GM21423 (cell line): ENCODE data around the gene CAMK2A.

ENCODE experiments used
- ATAC-seq: cut with Tn5 transposase; IDR thresholded peaks from one replicate; pipeline ENCODE4 v1.9.1; 2021; ENCODE audit warnings: mild to moderate bottlenecking, moderate library complexity; ENCODE audit not compliant: unreplicated experiment

The CAMK2A gene

DNA sequence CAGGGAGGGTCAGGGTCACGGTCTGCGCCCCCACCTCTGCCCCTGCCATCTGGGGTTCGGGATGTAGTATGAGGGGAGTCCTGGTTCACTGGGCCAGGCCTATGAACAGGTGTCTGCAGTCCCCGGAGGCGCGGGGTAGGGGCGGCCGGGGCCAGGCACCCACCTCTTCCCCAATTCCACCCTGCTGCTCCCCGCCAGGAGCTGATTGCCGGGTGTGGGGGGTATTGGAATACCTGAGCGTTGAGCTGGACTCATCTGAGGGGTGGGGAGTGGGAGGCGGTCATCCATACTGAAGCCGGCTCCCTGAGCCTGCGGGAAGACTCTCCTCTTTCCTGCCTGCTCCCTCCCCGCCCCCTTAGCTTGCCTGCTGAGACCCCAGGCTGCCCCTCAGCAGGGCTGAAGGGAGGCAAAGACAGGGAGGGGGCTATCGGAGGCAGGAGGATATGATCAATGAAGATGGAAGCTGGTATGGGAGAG is 99.0 kb downstream of the CAMK2A start:
- no peak for ATAC-seq

DNA sequence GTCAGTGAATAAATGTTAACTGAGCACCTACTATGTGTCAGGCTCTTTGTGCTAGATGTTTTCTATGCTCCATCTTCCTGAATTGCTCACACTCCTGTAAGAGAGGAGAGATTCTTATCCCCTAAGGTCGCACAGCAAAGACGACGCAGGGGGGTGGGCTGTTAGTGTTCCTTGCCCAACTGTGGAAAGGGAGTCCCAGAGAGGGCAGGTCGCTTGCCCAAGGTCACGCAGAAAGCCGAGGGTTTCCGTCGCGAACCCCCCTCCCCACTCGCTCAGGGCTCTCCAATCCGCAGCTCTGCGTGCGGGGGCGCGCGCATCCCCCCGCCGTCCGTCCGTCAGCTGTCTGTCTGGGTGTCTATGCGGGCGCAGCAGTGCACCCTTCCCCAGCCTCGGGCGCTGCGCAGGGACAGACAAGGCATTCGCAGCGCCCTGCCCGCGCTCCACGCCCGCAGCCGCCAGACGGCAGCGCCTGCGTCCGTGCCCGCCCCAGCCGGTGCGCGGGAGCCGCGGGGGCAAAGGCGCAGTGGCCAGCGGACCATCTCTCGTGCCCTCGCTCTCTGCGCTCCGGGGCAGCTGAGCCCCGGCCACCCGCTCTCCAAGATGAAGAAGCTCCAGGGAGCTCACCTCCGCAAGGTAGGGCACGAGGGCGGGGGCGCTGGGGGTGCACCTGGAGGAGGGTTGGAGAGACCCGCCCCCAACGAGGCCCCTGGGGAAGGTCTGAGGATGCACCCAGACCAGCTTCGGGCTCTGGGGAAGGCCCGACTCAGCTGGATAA is 99.7 kb downstream of the CAMK2A start, which contains the start of gene SLC6A7:
Gene SLC6A7 (plus strand): TSS at position 335 of the 775 bp plus-strand sequence. CDS start 266 bp downstream, at position 601.
- ATAC-seq = no peak

GRCh38 chr5:150189326-150189725 is 100.2 kb downstream of the CAMK2A start:
- ATAC-seq = no peak

DNA sequence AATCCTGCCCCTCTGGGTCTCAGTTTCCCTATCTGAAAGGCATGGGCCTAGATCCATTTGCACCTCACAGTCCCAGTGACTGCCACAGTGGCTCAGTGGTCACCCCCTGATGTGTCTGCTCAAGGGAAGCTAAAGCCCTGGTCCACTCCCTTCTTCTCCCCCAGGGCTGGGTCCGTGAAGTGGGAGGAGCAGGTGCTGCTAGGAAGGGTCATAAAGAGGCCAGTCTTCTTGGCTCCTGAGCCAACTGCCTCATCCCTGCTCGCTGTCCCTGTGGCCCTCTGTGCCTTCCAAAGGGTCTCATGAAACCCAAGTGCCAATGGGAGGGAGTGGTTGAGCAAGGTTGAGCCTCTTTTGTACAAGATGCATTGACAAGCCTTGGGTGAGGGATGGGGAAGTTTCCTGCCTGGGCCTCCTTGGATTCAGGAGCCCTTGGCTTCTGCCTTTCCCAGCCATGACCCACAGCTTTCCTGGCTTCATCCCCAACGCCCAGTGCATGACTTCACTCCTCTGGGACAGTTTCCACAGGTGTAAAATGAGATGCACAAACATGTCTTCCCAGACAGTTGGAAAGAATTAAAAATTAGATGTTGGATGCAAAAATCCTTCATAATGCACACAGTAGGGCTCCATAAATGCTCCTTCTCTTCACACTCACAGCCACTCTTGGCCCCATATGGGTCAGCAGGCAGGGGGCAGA is 101.3 kb downstream of the CAMK2A start:
- no peak for ATAC-seq

DNA sequence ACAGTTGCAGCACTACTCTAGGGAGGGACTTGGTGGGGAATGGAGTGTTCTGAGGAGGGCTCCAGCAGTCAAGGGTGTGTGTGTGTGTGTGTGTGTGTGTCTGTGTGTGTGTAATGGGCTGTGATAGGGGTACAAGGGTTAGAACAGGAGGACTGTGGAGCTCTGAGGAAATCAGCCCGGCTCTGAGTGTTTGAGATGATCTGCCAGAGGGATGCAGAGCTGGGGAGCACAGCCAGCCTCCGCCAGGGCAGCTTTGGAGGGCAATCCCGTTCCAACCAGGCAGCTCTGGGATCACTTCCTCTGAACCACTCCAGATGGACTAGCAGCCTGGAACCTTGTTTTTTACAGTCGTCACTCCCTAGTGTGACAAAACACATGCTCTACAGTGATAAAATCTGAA is 102.7 kb downstream of the CAMK2A start:
- no peak for ATAC-seq

GRCh38 chr5:150186137-150186536 is 103.4 kb downstream of the CAMK2A start:
- ATAC-seq = no peak

GRCh38 chr5:150184990-150185912 is 104.3 kb downstream of the CAMK2A start:
- ATAC-seq = no peak

GRCh38 chr5:150184006-150184405 is 105.6 kb downstream of the CAMK2A start:
- ATAC-seq = no peak

GRCh38 chr5:150183436-150183835 is 106.1 kb downstream of the CAMK2A start:
- ATAC-seq = no peak

DNA sequence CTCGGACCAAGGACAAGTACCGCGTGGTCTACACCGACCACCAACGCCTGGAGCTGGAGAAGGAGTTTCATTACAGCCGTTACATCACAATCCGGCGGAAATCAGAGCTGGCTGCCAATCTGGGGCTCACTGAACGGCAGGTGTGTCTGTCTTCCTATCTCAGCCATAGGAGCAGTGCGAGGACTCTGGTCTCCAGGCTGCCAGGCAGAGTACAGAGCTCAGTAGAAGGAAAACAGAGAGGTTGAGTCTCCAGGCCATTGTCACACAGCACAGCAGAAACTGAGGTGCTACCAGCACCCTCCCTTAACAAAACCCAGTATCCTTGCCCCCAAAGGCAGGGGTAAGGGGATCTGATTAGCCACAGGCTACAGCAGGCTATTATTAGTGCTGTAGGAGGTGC is 106.8 kb downstream of the CAMK2A start:
- ATAC-seq = no peak

DNA sequence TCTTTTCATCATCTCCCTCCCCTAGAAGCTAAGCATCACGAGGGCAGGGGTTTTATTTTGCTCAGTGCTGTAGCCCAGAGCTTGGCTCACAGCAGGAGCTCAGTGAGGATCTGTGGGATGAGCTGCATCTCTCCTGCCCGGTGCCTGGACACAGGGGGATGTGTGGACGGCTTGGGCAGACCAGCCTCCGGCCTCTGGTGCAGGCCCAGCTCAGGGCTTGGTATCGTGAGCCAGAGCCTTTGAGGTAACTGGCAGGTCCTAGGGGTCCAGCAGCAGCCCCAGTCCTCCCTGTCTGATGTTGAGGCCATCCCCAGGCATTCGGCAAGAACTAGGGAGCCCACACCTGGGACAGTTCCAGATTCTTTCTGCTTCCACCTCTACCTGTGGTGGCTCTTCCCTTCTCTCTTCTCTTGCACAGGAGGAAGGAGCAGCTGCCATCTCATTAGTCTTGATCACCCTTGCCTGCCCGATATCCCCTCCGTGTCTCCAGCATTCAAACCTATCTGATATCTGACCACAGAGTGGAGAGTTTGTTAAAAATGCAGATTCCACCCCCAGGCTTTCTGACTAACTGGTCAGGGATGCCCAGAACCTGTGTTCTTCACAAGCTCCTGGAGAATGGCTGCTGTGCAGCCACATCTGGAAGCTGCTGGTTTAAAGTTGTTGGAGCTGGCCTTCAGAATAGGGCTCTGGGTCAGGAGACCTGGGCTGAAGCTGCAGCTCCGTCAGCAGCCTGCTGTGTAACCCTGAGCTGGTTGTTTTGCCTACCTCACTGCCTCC is 107.6 kb downstream of the CAMK2A start:
- ATAC-seq = no peak

DNA sequence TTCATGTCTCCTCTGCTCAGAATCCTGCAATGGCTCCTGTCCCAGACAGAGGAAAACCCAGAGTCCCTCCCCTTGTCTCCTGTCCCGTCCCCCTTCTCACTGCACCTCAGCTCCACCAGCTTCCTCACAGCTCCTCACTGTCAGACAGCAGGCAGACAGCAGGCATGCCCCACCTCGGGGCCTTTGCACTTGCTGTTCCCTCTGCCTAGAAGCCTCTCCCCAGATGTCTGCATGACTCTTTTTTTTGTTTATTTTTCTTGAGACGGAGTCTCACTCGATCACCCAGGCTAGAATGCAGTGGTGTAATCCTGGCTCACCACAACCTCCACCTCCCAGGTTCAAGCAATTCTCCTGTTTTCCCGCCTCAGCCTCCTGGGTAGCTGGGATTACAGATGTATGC is 108.5 kb downstream of the CAMK2A start:
- ATAC-seq = no peak

GRCh38 chr5:150180241-150181026 is 109.1 kb downstream of the CAMK2A start:
- ATAC-seq = no peak

GRCh38 chr5:150179019-150179620 is 110.5 kb downstream of the CAMK2A start:
- ATAC-seq = no peak

- peak; percentile 57 for ATAC-seq
These were observed 111.3 kb downstream of the CAMK2A start for GRCh38 chr5:150178262-150178661.

DNA sequence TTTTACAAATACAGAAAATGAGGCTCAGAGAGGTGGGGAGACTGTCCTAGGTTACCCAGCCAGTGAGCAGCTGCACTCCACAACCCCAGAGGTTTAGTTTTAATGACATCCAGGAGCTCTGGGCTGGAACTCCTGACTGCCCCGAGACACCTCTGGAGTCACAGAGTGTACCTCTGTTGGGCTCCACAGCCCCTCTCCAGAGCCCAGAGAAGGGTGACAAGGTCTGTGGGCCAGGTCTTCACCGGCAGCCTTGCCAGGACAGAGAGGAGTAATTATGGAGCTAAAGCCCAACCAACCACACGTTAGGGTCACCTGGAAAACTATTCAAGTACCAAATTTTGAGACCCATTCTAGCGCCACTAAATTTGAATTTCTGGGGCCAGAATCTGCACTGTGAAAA is 111.9 kb downstream of the CAMK2A start:
- no peak for ATAC-seq

- no peak for ATAC-seq
These were observed 112.7 kb downstream of the CAMK2A start for GRCh38 chr5:150176745-150177477.

GRCh38 chr5:150175536-150175935 is 114.0 kb downstream of the CAMK2A start:
- ATAC-seq = no peak
